ENCODE data around the gene NACC2. TPM values are rescaled to one million over a fixed set of nuclear protein-coding genes. Genes with fewer than 3 reads are reported as not detected.
A peak's percentile ranks its signal among the peaks of the same experiment; 100 is the strongest.

NACC2 gene
- total RNA-seq, 1 donor from 2014 or later, result 9.6 TPM

DNA sequence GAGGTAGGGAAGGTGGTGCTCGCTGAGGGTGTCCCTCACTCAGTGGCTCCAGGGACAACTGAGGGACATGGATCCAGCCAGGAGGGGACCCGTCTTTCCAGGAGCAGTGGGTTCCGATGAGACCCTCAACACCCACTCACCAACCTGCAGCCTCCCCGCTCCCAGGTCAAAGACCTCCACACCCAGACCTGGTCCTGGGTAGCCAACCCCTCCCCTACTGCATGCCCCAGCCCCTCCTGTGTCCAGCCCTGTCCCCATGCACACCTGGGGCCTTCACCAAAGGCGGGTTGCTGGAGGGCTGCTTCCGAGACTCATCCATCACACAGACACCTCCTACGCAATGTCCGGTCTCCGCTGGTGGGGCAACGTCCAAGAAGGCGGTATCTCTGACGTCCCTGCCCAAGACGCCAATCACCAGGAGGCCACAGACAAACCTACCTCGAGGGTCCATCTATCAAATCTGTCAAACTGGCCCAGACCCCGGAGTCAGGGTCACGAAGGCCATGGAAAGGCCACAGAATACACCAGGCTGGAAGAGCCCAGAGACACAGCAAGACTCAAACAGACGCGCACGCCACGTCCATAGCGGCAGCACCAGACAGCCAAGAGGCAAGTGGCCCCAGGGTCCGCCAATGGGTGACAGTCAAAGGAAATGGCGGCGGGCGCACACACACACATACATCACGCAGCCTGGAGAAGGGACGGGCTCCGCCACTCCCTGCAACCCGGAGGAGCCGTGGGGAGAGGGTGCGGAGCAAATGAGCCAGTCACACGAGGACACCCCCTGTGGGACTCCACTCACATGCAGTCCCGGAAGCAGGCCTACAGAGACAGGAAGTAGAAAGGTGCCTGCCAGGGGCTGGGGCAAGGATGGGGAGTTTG, 10.8 kb downstream of the NACC2 start:
- Mint-ChIP-seq H3K4me1 (ENCODE audit: unreplicated experiment) (no peaks in the 10 kb centered on the region), H3K4me3 (ENCODE audit: unreplicated experiment) (no peak overlapping the region)
- no peak for DNase-seq (ENCODE audit: low spot score)

DNA sequence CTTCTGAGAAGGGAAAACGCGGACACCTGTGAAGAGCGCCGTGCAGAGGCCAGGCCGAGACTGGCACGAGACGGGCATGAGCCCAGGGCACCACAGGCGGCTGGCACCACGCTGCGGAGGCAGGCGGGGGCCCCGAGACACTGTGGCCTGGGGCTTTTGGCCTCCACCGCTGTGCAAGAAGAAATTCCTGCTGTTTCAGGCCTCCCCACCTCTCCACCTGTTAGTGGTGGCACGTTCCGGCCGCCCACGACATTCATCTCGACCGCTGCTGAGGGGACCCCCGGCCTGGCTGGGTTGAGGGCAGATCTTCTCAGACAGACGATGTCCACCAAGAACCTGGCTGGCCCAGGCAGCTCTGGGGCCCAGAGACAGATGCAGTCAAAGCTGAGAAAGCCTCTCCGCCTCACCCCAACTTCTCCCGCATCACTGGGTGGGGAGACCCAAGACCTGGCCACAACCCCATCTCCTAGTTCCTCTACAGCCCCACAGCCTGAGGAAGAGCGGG, 11.5 kb downstream of the NACC2 start:
- no peaks in the 10 kb centered on the region for H3K9me3 Mint-ChIP-seq (ENCODE audit: unreplicated experiment)
- H3K27ac Mint-ChIP-seq (ENCODE audit: unreplicated experiment), result no peak overlapping the region
- DNase-seq (ENCODE audit: low spot score), result no peak

More for the DNA sequence above, 10.8 kb downstream of the NACC2 start:
- Mint-ChIP-seq H3K9me3 (ENCODE audit: unreplicated experiment) (no peaks in the 10 kb centered on the region), H3K27ac (ENCODE audit: unreplicated experiment) (no peak overlapping the region), H3K27me3 (ENCODE audit: unreplicated experiment) (no peaks in the 10 kb centered on the region), H3K36me3 (ENCODE audit: low read depth, unreplicated experiment) (no peaks in the 10 kb centered on the region)
- TF ChIP-seq, protein P1, sequence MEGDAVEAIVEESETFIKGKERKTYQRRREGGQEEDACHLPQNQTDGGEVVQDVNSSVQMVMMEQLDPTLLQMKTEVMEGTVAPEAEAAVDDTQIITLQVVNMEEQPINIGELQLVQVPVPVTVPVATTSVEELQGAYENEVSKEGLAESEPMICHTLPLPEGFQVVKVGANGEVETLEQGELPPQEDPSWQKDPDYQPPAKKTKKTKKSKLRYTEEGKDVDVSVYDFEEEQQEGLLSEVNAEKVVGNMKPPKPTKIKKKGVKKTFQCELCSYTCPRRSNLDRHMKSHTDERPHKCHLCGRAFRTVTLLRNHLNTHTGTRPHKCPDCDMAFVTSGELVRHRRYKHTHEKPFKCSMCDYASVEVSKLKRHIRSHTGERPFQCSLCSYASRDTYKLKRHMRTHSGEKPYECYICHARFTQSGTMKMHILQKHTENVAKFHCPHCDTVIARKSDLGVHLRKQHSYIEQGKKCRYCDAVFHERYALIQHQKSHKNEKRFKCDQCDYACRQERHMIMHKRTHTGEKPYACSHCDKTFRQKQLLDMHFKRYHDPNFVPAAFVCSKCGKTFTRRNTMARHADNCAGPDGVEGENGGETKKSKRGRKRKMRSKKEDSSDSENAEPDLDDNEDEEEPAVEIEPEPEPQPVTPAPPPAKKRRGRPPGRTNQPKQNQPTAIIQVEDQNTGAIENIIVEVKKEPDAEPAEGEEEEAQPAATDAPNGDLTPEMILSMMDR (IDR thresholded peaks at IDR 0.05; ENCODE audit: unreplicated experiment), result no peak

DNA sequence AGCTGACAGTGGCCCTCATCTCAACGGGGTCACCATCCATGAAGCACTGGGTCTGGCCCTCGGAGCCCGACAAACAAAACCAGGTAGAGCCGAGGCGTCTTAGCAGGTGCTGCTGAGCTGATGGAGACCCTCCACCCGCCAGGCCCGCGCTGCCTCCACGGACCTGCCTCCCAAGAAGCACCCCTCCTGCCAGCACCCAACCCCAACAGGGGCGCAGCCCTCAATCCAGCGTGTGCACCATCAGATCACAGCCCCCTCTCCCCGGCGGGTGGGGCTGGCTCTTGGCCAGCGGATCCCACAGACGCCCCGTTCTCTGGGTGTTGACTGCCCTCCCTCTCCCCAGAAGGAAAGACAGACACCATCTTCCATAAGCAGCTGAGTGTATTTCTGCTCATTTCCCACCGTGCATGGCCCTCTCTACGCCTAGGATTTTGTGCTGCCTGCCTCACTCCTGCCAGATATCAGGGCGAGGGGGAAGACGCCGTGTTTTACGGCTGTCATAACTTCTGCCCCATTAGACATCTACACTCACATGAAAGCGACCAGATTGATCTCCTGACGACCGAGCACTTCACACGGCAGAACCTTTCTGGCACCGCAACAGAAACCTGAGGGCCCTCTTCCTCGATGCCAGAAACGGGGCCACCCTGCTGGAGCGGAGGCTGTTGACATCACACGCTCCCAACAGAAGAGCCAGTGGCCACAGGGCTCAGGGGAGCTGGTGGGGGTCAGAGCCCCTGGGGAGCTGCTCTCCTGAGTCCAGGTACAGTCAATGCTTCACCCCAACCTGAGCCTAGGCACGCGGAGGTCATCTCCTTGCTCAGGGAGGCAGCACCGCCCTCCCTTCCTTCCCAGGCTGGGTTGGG, 12.4 kb downstream of the NACC2 start:
- H3K9me3 Mint-ChIP-seq (ENCODE audit: unreplicated experiment), result no peaks in the 10 kb centered on the region
- no peaks in the 10 kb centered on the region for H3K27me3 Mint-ChIP-seq (ENCODE audit: unreplicated experiment)
- DNase-seq (ENCODE audit: low spot score), result no peak
- H3K4me3 Mint-ChIP-seq (ENCODE audit: unreplicated experiment), result peak overlapping the region; percentile 33
- peak overlapping the region; percentile 37 for H3K27ac Mint-ChIP-seq (ENCODE audit: unreplicated experiment)
- no peaks in the 10 kb centered on the region for H3K36me3 Mint-ChIP-seq (ENCODE audit: low read depth, unreplicated experiment)
- TF ChIP-seq, protein P1 (IDR thresholded peaks at IDR 0.05; ENCODE audit: unreplicated experiment), result no peak
- H3K4me1 Mint-ChIP-seq (ENCODE audit: unreplicated experiment), result no peaks in the 10 kb centered on the region

More for the DNA sequence above, 11.5 kb downstream of the NACC2 start:
- Mint-ChIP-seq H3K27me3 (ENCODE audit: unreplicated experiment) (no peaks in the 10 kb centered on the region), H3K36me3 (ENCODE audit: low read depth, unreplicated experiment) (no peaks in the 10 kb centered on the region), H3K4me1 (ENCODE audit: unreplicated experiment) (no peaks in the 10 kb centered on the region), H3K4me3 (ENCODE audit: unreplicated experiment) (no peak overlapping the region)
- TF ChIP-seq, protein P1 (IDR thresholded peaks at IDR 0.05; ENCODE audit: unreplicated experiment), result no peak

DNA sequence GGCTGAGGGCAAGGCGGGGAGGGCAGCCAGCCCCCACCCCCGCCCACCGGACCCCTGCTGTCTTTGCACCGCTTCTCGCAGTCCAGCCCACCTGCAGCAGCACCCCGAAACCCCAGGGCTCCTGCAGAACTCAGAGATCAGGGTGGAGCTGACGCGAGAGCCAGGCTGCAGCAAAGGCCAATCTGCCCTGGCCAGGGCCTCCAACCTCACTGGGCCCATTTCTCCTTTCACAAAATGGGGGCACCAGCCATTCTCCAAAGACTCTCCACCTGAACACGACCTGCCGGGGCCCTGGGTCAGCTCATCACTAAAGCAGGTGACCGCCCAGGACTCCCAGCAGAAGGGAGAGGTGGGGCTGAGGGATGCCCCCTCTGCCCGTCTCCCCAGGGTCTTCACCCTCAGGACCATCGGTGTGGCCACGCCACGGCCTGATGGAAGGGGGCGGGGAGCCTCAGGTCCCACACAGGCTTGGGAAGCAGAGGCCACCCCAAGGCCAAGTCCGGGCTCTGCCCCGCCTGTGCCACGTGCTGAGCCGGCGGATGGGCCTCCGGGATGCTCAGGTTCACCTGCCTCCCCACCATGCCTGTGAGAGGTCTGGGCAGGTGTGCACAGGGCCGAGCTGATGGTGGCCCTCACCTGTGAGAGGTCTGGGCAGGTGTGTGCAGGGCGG, 13.1 kb downstream of the NACC2 start:
- no peak for DNase-seq (ENCODE audit: low spot score)
- Mint-ChIP-seq H3K27ac (ENCODE audit: unreplicated experiment) (no peak overlapping the region), H3K9me3 (ENCODE audit: unreplicated experiment) (no peaks in the 10 kb centered on the region), H3K4me3 (ENCODE audit: unreplicated experiment) (no peak overlapping the region), H3K27me3 (ENCODE audit: unreplicated experiment) (no peaks in the 10 kb centered on the region), H3K4me1 (ENCODE audit: unreplicated experiment) (no peaks in the 10 kb centered on the region), H3K36me3 (ENCODE audit: low read depth, unreplicated experiment) (peaks cover 3% of the 10 kb centered on the region)
- TF ChIP-seq, protein P1 (IDR thresholded peaks at IDR 0.05; ENCODE audit: unreplicated experiment), result no peak

All from endothelial cell (in vitro differentiated cells).